Dendritic cell treated with granulocyte-macrophage colony-stimulating factor and Interleukin-4, amounts not matched to agents 40 ng/mL and 50 ng/mL, for 4 days (primary cell): Measurements from ENCODE around the gene FXYD7.
"Not testable (repeated sequence)": the region's sequence is repeated elsewhere in the genome, so short reads cannot be mapped to it uniquely, and the experiment has no call there.

Source experiments
- H3K27ac Mint-ChIP-seq: one replicate; pipeline ENCODE4 v1.8.0; 2022; ENCODE audit warnings: mild to moderate bottlenecking, mixed read lengths
- H3K27me3 Mint-ChIP-seq: one replicate; pipeline ENCODE4 v1.8.0; 2022; ENCODE audit warnings: mild to moderate bottlenecking, mixed read lengths
- H3K36me3 Mint-ChIP-seq: one replicate; pipeline ENCODE4 v1.8.0; 2022; ENCODE audit warnings: low read depth, mixed read lengths
- H3K4me1 Mint-ChIP-seq: one replicate; pipeline ENCODE4 v1.8.0; 2022; ENCODE audit warnings: low read depth, mixed read lengths
- H3K4me3 Mint-ChIP-seq: one replicate; pipeline ENCODE4 v1.8.0; 2022; ENCODE audit warnings: mild to moderate bottlenecking, moderate library complexity, mixed read lengths
- H3K9me3 Mint-ChIP-seq: one replicate; pipeline ENCODE4 v1.8.0; 2022; ENCODE audit warnings: mixed read lengths
- intact Hi-C: fragments of 100-400 bp; cut with micrococcal nuclease; formaldehyde crosslinking; loops from one replicate; pipeline ENCODE4 v1.15.0; 2022

Gene FXYD7

GRCh38 chr19:35140207-35140961 is 2.7 kb upstream of the FXYD7 start:
- H3K27me3 Mint-ChIP-seq = peaks cover 66% of the 10 kb centered on the region
- no peaks in the 10 kb centered on the region for H3K36me3 Mint-ChIP-seq
- H3K9me3 Mint-ChIP-seq = no peaks in the 10 kb centered on the region
- H3K4me1 Mint-ChIP-seq = peaks cover 48% of the 10 kb centered on the region
- peak overlapping the region; percentile 61 for H3K27ac Mint-ChIP-seq
- H3K4me3 Mint-ChIP-seq = no peak overlapping the region
- intact Hi-C loops = no loop called here

DNA sequence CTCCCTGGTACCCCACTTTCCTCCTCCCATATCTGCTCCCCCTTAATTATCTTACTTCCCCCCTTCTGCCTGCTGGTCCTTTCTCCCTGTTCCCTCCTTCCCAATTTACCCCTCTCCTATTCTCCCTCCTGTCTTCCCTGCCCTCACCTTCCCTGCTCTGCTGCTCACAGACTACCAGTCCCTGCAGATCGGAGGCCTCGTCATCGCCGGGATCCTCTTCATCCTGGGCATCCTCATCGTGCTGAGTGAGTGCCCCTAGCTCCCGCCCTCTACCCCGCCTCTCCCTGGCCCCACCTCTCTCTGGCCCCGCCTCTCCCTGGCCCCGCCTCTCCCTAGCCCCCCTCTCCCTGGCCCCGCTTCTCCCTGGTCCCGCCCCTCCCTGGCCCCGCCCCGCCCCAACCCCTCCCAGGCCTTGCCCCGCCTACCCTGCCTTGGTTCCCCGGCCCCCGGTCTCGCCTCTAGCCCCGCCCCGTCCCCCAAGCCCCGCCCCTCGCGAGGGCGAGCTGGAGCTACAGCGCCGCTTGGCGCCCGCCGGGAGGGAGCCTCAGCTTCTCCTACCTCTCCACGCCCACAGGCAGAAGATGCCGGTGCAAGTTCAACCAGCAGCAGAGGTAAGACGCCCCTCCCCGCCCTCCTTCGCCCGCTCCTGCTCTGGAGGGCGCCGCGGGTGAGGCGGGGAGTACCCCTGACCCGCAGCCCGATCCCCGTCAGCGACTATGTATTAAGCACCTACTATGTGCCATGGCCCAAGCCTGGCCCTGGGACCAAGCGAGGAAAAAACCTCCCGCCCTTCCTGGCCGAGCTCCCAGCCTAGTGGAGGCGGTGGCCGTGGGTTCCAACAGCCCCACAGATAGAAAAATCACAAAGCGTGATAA is 1.9 kb upstream of the FXYD7 start:
- Mint-ChIP-seq H3K4me1 (peaks cover 45% of the 10 kb centered on the region), H3K4me3 (peak overlapping the region; percentile 58), H3K27ac (peak overlapping the region; percentile 61), H3K36me3 (no peaks in the 10 kb centered on the region), H3K27me3 (peaks cover 66% of the 10 kb centered on the region), H3K9me3 (no peaks in the 10 kb centered on the region)
- intact Hi-C loops = no loop called here

DNA sequence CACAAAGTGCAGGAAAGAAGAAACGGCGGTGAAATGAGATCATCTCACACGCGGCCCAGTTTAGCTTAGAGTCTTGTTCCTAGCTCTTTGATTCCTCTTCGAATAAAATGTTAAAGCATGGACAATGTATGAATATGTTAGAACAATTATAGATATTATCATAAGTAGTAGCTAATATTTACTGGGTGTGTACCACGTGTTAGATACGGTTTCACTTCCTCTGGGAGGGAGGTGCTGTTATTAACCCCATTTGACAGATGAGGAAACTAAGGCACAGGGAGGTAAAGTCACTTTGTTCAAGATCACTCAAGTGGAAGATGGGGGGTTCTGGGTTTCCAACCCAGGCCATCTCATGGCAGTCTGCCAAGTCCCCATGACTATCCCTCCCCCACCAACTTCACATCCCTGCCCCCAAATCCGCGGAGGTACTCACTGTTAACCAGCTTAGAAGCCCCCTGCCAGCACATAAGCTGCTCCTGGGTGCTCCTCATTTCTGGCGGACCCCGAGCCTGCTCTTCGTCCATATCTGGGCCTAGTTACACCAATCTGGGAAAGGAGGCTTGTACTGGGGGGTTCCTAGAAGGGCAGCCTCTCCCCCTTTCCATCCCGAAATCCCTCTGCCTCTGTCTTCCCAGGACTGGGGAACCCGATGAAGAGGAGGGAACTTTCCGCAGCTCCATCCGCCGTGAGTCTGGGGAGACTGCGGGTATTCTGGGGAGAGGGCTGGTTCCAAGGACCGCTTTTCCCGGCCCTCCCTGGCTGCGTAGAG is 1.0 kb upstream of the FXYD7 start:
- Mint-ChIP-seq H3K4me3 (peak overlapping the region; percentile 58), H3K4me1 (peaks cover 47% of the 10 kb centered on the region), H3K27me3 (peaks cover 64% of the 10 kb centered on the region), H3K27ac (peak overlapping the region; percentile 61), H3K9me3 (no peaks in the 10 kb centered on the region), H3K36me3 (no peaks in the 10 kb centered on the region)
- intact Hi-C loops = no loop called here

GRCh38 chr19:35142606-35143230 is 337 bp upstream of the FXYD7 start:
- Mint-ChIP-seq H3K27ac (no peak overlapping the region), H3K4me3 (peak overlapping the region; percentile 24), H3K36me3 (no peaks in the 10 kb centered on the region), H3K27me3 (peaks cover 58% of the 10 kb centered on the region), H3K4me1 (peaks cover 54% of the 10 kb centered on the region), H3K9me3 (no peaks in the 10 kb centered on the region)
- intact Hi-C loops = no loop called here

DNA sequence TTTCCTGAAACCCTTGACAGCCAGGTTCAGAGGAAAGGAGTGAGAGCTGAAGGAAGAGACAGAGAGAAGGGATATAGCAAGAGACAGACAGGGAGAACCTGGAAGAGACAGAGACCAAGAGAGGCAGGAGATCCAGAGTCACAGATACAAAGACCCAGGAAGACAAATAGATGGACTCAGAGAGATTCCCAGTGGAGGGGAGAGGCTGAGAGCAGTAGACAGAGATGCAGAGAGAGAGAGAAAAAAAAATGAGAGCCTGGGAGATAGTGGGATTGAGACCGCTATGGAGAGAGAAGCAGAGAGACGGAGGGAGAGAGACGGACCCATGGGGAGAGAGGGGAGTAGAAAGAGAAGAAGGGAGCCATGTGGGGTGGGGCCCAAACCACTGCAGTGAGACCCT is 763 bp downstream of the FXYD7 start:
- H3K4me1 Mint-ChIP-seq = peaks cover 55% of the 10 kb centered on the region
- H3K36me3 Mint-ChIP-seq = no peaks in the 10 kb centered on the region
- intact Hi-C loops = no loop called here
- H3K9me3 Mint-ChIP-seq = no peaks in the 10 kb centered on the region
- peaks cover 54% of the 10 kb centered on the region for H3K27me3 Mint-ChIP-seq
- no peak overlapping the region for H3K4me3 Mint-ChIP-seq
- no peak overlapping the region for H3K27ac Mint-ChIP-seq

DNA sequence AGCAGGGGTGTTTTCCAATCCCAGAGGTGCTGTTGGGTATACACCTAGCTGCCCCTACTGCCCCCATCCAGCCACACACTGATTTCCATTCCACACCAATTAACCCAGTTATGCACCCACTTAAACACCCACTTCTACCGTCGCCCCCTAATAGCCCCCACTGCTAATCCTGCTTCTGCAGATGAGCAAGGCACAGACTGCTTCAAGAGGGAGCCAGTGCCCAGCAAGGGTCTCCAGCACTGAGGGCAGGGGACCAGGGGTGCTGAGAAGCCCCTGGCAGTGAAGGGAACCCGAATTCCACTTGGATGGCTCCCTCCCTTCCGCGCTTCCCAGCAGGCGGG is 1.2 kb downstream of the FXYD7 start:
- intact Hi-C loops = no loop called here
- Mint-ChIP-seq H3K27me3 (peaks cover 51% of the 10 kb centered on the region), H3K27ac (no peak overlapping the region), H3K4me1 (peaks cover 51% of the 10 kb centered on the region), H3K4me3 (no peak overlapping the region), H3K9me3 (no peaks in the 10 kb centered on the region), H3K36me3 (no peaks in the 10 kb centered on the region)

DNA sequence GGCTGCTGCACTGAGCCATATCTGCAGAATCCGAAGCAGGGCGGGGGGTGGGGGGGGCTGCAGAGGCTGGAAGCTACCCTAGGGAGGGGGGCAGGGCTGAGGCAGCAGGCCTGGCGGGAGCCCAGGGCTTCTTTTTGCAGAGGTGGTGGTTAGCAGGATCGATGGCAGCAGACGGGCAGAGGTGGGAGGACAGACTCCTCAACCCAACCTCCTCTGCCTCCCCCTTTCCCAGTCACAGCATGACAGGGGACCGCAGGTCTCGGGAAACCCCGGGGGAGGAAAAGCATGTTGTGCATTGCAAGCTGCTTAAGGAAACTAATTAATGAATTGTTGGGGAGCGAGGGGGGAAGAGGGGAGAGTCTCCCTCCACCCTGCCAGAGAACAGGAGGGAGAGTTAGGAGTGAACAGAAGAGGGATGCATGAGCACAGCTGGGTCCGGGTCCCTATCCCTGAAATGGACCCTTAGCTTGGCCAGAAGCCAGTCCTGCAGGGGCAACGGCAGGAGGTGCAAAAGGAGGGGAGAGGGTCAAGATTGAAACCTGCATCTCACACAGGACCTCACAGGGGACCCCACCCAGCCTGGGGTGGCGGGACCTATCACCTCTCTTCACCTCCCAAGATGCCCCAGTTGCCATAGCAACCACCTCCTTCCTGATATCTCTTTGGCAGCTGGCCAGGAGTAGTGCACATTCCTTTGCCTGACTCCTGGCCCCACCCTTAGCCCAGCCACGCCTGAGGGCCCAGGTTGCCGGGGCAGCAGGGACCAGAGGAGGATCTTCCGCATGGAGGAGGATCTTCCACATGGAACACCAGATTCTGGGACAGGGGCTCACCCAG is 1.8 kb downstream of the FXYD7 start:
- H3K36me3 Mint-ChIP-seq = no peaks in the 10 kb centered on the region
- no peak overlapping the region for H3K4me3 Mint-ChIP-seq
- H3K27ac Mint-ChIP-seq = no peak overlapping the region
- no peaks in the 10 kb centered on the region for H3K9me3 Mint-ChIP-seq
- H3K27me3 Mint-ChIP-seq = peaks cover 46% of the 10 kb centered on the region
- peaks cover 45% of the 10 kb centered on the region for H3K4me1 Mint-ChIP-seq
- intact Hi-C loops = no loop called here

- Mint-ChIP-seq H3K4me3 (no peak overlapping the region), H3K27me3 (peaks cover 34% of the 10 kb centered on the region), H3K4me1 (peaks cover 42% of the 10 kb centered on the region), H3K9me3 (no peaks in the 10 kb centered on the region), H3K36me3 (no peaks in the 10 kb centered on the region), H3K27ac (peak overlapping the region; percentile 68)
- intact Hi-C loops = no loop called here
These were observed 3.8 kb downstream of the FXYD7 start for GRCh38 chr19:35146746-35147459.

DNA sequence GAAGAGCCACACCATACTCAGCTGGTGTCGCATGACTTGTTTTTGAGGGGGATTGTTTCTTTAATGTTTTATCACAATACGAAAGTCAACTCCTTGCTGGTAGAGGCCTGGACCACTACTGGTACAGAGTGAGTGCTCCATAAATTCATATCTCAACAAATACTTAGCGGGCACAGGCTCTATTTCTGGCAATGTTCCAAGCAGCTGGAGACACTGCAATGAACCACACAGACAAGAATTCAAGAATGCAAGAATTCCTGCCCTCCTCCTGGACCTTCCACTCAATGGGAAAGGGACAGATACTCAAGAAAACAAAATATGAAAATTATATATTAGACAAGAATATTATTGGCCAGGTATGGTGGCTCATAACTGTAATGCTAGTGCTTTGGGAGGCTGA is 6.4 kb downstream of the FXYD7 start:
- Mint-ChIP-seq H3K9me3 (no peaks in the 10 kb centered on the region), H3K27ac (no peak overlapping the region)
- intact Hi-C loops = no loop called here

DNA sequence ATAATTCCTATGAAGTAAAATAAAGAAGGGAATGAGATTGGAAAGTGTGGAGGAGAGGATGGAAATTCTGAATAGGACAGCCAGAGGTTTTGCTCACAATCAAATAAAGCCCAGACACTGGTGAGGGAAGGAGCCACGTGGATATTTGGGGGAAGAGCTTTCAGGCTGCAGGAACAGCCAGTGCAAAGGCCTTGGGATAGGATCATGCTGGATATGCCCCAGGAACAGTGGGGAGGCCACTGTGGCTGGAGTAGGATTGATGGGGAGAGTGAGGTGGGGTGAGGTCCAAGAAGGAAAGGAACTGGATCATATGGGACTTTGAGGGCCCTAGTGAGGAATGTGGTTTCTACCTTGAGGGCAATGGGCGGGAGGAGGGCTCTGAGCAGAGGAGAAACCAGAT is 7.4 kb downstream of the FXYD7 start:
- H3K27ac Mint-ChIP-seq = no peak overlapping the region
- peaks cover 14% of the 10 kb centered on the region for H3K27me3 Mint-ChIP-seq
- no peak overlapping the region for H3K4me3 Mint-ChIP-seq
- H3K9me3 Mint-ChIP-seq = no peaks in the 10 kb centered on the region
- H3K36me3 Mint-ChIP-seq = peaks cover 12% of the 10 kb centered on the region
- peaks cover 60% of the 10 kb centered on the region for H3K4me1 Mint-ChIP-seq
- intact Hi-C loops = loop anchor here (5.0 to 10.0 kb wide), 2 partner anchors 54 to 117 kb away; partner anchors contain the start of gene USF2

More for the DNA sequence above, 6.4 kb downstream of the FXYD7 start:
- Mint-ChIP-seq H3K4me1 (peaks cover 57% of the 10 kb centered on the region), H3K4me3 (no peak overlapping the region), H3K27me3 (peaks cover 23% of the 10 kb centered on the region), H3K36me3 (peaks cover 2% of the 10 kb centered on the region)

- Mint-ChIP-seq H3K36me3 (peaks cover 19% of the 10 kb centered on the region), H3K4me1 (peaks cover 71% of the 10 kb centered on the region), H3K4me3 (no peak overlapping the region), H3K27me3 (peaks cover 14% of the 10 kb centered on the region), H3K9me3 (no peaks in the 10 kb centered on the region), H3K27ac (no peak overlapping the region)
- intact Hi-C loops = loop anchor here (5.0 to 10.0 kb wide), 2 partner anchors 53 to 116 kb away; partner anchors contain the start of gene USF2
These were observed 8.4 kb downstream of the FXYD7 start for GRCh38 chr19:35151273-35152065.

DNA sequence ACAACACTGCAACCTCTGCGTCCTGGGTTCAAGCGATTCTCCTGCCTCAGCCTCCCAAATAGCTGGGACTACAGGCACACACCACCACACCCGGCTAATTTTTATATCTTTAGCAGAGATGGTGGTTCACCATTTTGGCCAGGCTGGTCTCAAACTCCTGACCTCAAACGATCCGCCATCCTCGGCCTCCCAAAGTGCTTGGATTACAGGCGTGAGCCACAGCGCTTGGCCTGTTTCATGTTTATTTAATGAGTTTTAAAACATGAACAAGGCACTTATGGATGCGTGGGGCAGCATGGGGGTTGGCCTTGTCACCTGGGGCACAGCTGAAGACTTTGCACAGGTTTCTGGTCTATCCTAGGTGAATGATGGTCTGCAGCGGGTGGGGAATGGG is 10.1 kb downstream of the FXYD7 start:
- Mint-ChIP-seq H3K27me3 (peaks cover 14% of the 10 kb centered on the region), H3K4me1 (peaks cover 62% of the 10 kb centered on the region)
- intact Hi-C loops = loop anchor here (5.0 to 10.0 kb wide), 2 partner anchors 52 to 114 kb away; partner anchors contain the start of gene USF2

More for the DNA sequence above, 10.1 kb downstream of the FXYD7 start:
- H3K9me3 Mint-ChIP-seq = not testable (repeated sequence)
- Mint-ChIP-seq H3K27ac (peak overlapping the region; percentile 98), H3K36me3 (peaks cover 35% of the 10 kb centered on the region), H3K4me3 (peak overlapping the region; percentile 35)
